Spleen (tissue), 7 donors: Measurements from ENCODE around the gene GNB1.

ENCODE experiments used
- POLR2A ChIP-seq, 3 donors: fragments of 450-650 bp; IDR thresholded peaks; one replicate each; pipeline ENCODE4 v1.5.1; 2017; ENCODE audit warnings: antibody characterized with exemption in 3 of 3, mild to moderate bottlenecking in 1 of 3
- POLR2AphosphoS5 ChIP-seq, 3 donors: sonication (generic); formaldehyde crosslinking; IDR thresholded peaks; one replicate each; pipeline ENCODE4 v1.5.1; 2017; ENCODE audit warnings: antibody characterized with exemption in 3 of 3
- TF ChIP-seq, protein P1 (sequence below), 11 experiments: fragments of 200-600 bp in 7 of 11; fragments of 450-650 bp in 4 of 11; sonication (generic) in 4 of 11; IDR thresholded peaks in 8 of 11; conservative IDR thresholded peaks in 3 of 11; 1 replicate in 7 of 11; 2 replicates in 4 of 11; pipeline versions ENCODE4 v1.4.0 to v1.8.0; 2016 to 2021; ENCODE audit warnings: antibody characterized with exemption in 11 of 11, inconsistent platforms in 4 of 11, mild to moderate bottlenecking in 1 of 11
- donor health status: DM: no; HTN: no; CAD: no; lungs with moderate emphysema.
- donor health status: DM: no; HTN: no; CAD: no.
- donor health status: DM: no; HTN: no; CAD: no.

DNA sequence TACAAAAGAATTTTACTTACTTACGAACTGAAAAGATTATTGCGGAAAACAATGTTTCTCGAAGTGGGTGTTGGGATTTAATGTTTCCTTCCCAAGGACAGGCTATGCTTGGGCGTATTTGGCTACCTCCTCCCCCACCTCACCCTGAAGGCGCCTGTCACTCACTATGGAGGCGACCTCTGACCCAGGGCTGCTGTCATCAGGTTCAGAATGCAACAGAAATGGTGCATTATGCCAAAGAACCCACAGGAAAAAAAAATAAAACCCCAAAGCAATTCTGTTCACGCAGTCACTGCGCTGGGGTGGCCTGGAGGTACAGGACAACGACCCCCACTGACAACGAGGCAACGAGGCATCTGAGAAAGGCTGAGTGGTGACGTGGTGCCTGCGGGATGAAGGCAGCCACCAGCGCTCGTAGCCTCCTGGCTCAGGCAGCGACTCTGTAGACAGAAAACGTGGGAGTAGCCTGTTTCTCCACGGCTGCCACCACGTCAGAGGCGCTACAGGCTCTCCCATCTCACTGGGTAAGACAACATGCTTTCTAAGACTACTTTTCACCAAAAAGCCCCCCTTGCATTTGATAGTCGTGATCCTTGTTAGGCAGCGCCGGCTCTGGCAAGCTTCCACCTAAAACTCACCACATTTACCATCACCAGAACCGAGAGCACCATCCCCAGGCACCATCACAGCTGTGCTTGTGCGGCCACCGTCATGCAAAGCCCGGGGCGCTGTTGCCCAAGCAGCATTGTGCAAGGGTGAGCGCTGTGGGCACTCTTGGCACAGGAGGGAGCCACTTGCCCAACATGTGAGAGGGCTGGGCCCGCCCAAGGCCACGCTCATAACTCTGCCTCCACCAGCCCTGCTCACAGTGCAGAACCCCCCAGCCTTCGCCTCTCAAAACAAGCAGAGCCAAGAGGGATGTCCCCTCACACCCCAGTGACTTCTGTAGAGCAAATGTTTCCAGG is 126.9 kb downstream of the GNB1 start:
- TF ChIP-seq POLR2A (IDR thresholded peaks at IDR 0.05) (no peak), POLR2AphosphoS5 (IDR thresholded peaks at IDR 0.05) (peak; percentile 74 to 89 (median 82))
- TF ChIP-seq, protein P1, sequence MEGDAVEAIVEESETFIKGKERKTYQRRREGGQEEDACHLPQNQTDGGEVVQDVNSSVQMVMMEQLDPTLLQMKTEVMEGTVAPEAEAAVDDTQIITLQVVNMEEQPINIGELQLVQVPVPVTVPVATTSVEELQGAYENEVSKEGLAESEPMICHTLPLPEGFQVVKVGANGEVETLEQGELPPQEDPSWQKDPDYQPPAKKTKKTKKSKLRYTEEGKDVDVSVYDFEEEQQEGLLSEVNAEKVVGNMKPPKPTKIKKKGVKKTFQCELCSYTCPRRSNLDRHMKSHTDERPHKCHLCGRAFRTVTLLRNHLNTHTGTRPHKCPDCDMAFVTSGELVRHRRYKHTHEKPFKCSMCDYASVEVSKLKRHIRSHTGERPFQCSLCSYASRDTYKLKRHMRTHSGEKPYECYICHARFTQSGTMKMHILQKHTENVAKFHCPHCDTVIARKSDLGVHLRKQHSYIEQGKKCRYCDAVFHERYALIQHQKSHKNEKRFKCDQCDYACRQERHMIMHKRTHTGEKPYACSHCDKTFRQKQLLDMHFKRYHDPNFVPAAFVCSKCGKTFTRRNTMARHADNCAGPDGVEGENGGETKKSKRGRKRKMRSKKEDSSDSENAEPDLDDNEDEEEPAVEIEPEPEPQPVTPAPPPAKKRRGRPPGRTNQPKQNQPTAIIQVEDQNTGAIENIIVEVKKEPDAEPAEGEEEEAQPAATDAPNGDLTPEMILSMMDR (IDR thresholded peaks at IDR 0.05 in 8 of 11, conservative IDR thresholded peaks at IDR 0.05 in 3 of 11): peak in 8 of 11 experiments; percentile 11 to 64 (median 45)
